GM12878 (cell line): Measurements from ENCODE around the gene TAS2R46. TPM values are rescaled to one million over a fixed set of nuclear protein-coding genes. Genes with fewer than 3 reads are reported as not detected.

ENCODE experiments used
- EZH2 ChIP-seq: IDR thresholded peaks from 2 replicates; pipeline ENCODE4 v1.6.1; 2012; ENCODE audit warnings: low read depth, mild to moderate bottlenecking, control low read depth, inconsistent platforms, low read length, borderline replicate concordance; ENCODE audit not compliant: control insufficient read depth
- MTA2 ChIP-seq: fragments of 450-650 bp; IDR thresholded peaks from 2 replicates; pipeline ENCODE4 v1.6.1; 2016; ENCODE audit warnings: low read depth, mild to moderate bottlenecking, moderate library complexity
- NFYB ChIP-seq: IDR thresholded peaks from 2 replicates; pipeline ENCODE4 v1.6.1; 2011; ENCODE audit warnings: low read depth, mild to moderate bottlenecking, low read length, improper control_type of control experiment, moderate library complexity; ENCODE audit not compliant: insufficient read depth
- NKRF ChIP-seq: fragments of 450-650 bp; conservative IDR thresholded peaks from 2 replicates; pipeline ENCODE4 v1.6.1; 2017; ENCODE audit warnings: mild to moderate bottlenecking, moderate library complexity
- NRF1 ChIP-seq: conservative IDR thresholded peaks from 2 replicates; pipeline ENCODE4 v1.6.1; 2011; ENCODE audit warnings: mild to moderate bottlenecking, low read depth, low read length, improper control_type of control experiment
- PKNOX1 ChIP-seq: fragments of 450-650 bp; IDR thresholded peaks from 2 replicates; pipeline ENCODE4 v1.6.1; 2016; ENCODE audit warnings: mild to moderate bottlenecking
- SUZ12 ChIP-seq: fragments of 200-600 bp; sonication (generic); IDR thresholded peaks from one replicate; pipeline ENCODE4 v1.6.1; 2018; ENCODE audit warnings: antibody characterized with exemption, mild to moderate bottlenecking; ENCODE audit not compliant: unreplicated experiment
- TBL1XR1 ChIP-seq: IDR thresholded peaks from 2 replicates; pipeline ENCODE4 v1.6.1; 2012; ENCODE audit warnings: low read depth, low read length, improper control_type of control experiment
- polyA plus RNA-seq, 11 experiments: library from polyadenylated mRNA; depleted of rRNA in 4 of 11; unstranded in 6 of 11; stranded (reverse) in 5 of 11; fragments of >200 nt; fragmentation: Nextera tagmentation in 4 of 11; fragmentation: Illumina TruSeq in 1 of 11; extraction: Ambion mirVana in 4 of 11; extraction: Trizol in 1 of 11; gene quantifications; 1 replicate in 1 of 11; 2 replicates in 10 of 11; pipeline versions ENCODE4 v1.2.1 to v1.2.3, GENCODE V29; 2011 to 2016; ENCODE audit warnings: inconsistent platforms in 2 of 11, missing spikeins in 2 of 11, low read depth in 1 of 11
- small RNA-seq: library from RNA; depleted of rRNA; stranded (forward); fragments of <200 nt; gene quantifications from one replicate; pipeline ENCODE3, GENCODE V24; 2014
- total RNA-seq, 4 experiments: library from RNA; depleted of rRNA in 3 of 4; stranded (reverse); fragments of >200 nt in 3 of 4; fragmentation: Illumina TruSeq in 1 of 4; extraction: Trizol in 1 of 4; gene quantifications; 2 replicates each; pipeline versions ENCODE4 v1.2.1 to v1.2.3, GENCODE V29; 2013 to 2021

TAS2R46 gene
- total and polyA plus RNA-seq, 10 of the 15 experiments (the other 5 are each of a cell fraction or from before 2014, with no cell fraction given), result 0.07 to 3.8 (median 0.55) TPM; not detected in 2

DNA sequence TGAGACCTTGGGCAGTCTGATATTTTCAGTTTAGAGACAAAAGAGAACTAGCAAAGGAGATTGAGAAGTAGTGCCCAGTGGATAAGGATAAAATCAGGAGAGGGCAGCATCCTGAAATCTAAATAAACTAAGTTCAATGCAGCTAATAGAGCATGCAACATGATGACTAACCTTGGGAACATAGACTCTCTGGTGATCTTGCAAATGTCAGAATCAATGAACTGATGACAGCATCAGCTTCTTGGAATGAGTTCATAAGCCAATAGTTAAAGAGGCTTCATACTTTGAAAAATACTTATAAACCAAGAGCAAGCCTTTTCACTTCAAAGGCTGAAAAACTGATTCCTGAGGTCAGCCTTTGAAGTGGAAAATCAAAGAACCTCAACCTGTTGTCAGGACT, 47.9 kb downstream of the TAS2R46 start (continued):
- TF ChIP-seq NKRF (no peak), MTA2 (no peak), PKNOX1 (no peak), EZH2 (no peak), TBL1XR1 (no peak), NFYB (no peak), SUZ12 (no peak), NRF1 (no peak)

Small RNA genes lying within 50 kb of the gene (small RNA-seq; reads per million reads assigned to genes)
- not detected for gene AC018630.1

Other genes with a start within 250 kb of the TAS2R46 start
Only the 7 nearest of the 16 such genes appear.
- gene TAS2R50, start 75.4 kb downstream of the TAS2R46 start, total RNA-seq (2014; rRNA removed), result 3.2 and 3.4 TPM in 2 replicates
- 2.8 and 3.1 TPM in 2 replicates for gene TAS2R50, start 75.4 kb downstream of the TAS2R46 start, total RNA-seq (2014; rRNA removed; fragmentation: Illumina TruSeq; extraction: Trizol)
- 0.74 and 1.6 TPM in 2 replicates for gene TAS2R50, start 75.4 kb downstream of the TAS2R46 start, total RNA-seq (2021)
- gene TAS2R50, start 75.4 kb downstream of the TAS2R46 start, polyA plus RNA-seq (2011; rRNA removed), result 0.69 and 0.78 TPM in 2 replicates
- not detected in 2 replicates for gene TAS2R50, start 75.4 kb downstream of the TAS2R46 start, polyA plus RNA-seq (2014; fragmentation: Illumina TruSeq; extraction: Trizol)
- not detected for gene TAS2R50, start 75.4 kb downstream of the TAS2R46 start, polyA plus RNA-seq (2014; fragmentation: Nextera tagmentation; extraction: Ambion mirVana)
- 0.13 TPM in 1 of 2 replicates, not detected in the other for gene TAS2R50, start 75.4 kb downstream of the TAS2R46 start, polyA plus RNA-seq (2014; rRNA removed)
- under 1 TPM in 1 of 2 experiments, not detected in 1; 0.33 TPM for gene TAS2R50, start 75.4 kb downstream of the TAS2R46 start, polyA plus RNA-seq (2016; fragmentation: Nextera tagmentation; extraction: Ambion mirVana)
- gene TAS2R20, start 64.0 kb downstream of the TAS2R46 start, total RNA-seq (2014; rRNA removed), result 3.9 and 4.6 TPM in 2 replicates
- 3.4 and 4.1 TPM in 2 replicates for gene TAS2R20, start 64.0 kb downstream of the TAS2R46 start, total RNA-seq (2014; rRNA removed; fragmentation: Illumina TruSeq; extraction: Trizol)
- gene TAS2R20, start 64.0 kb downstream of the TAS2R46 start, total RNA-seq (2021), result 1.2 and 1.9 TPM in 2 replicates
- 1.8 and 2.5 TPM in 2 replicates for gene TAS2R20, start 64.0 kb downstream of the TAS2R46 start, polyA plus RNA-seq (2011; rRNA removed)
- 0.78 and 1.4 TPM in 2 replicates for gene TAS2R20, start 64.0 kb downstream of the TAS2R46 start, polyA plus RNA-seq (2014; fragmentation: Illumina TruSeq; extraction: Trizol)
- under 1 TPM; 0.07 to 0.19 TPM for gene TAS2R20, start 64.0 kb downstream of the TAS2R46 start, polyA plus RNA-seq (2014; fragmentation: Nextera tagmentation; extraction: Ambion mirVana)
- 0.53 and 1.2 TPM in 2 replicates for gene TAS2R20, start 64.0 kb downstream of the TAS2R46 start, polyA plus RNA-seq (2014; rRNA removed)
- under 1 TPM; 0.09 to 0.23 TPM for gene TAS2R20, start 64.0 kb downstream of the TAS2R46 start, polyA plus RNA-seq (2016; fragmentation: Nextera tagmentation; extraction: Ambion mirVana)
- 5.2 and 8.0 TPM in 2 replicates for gene TAS2R19, start 39.7 kb downstream of the TAS2R46 start, total RNA-seq (2014; rRNA removed)
- gene TAS2R19, start 39.7 kb downstream of the TAS2R46 start, total RNA-seq (2014; rRNA removed; fragmentation: Illumina TruSeq; extraction: Trizol), result 6.9 and 8.3 TPM in 2 replicates
- gene TAS2R19, start 39.7 kb downstream of the TAS2R46 start, total RNA-seq (2021), result 1.4 and 2.7 TPM in 2 replicates
- gene TAS2R19, start 39.7 kb downstream of the TAS2R46 start, polyA plus RNA-seq (2011; rRNA removed), result 1.6 and 1.7 TPM in 2 replicates
- gene TAS2R19, start 39.7 kb downstream of the TAS2R46 start, polyA plus RNA-seq (2014; fragmentation: Illumina TruSeq; extraction: Trizol), result 0.46 and 0.48 TPM in 2 replicates
- gene TAS2R19, start 39.7 kb downstream of the TAS2R46 start, polyA plus RNA-seq (2014; fragmentation: Nextera tagmentation; extraction: Ambion mirVana), result under 1 TPM; 0.16 to 0.18 TPM
- 0.10 and 0.32 TPM in 2 replicates for gene TAS2R19, start 39.7 kb downstream of the TAS2R46 start, polyA plus RNA-seq (2014; rRNA removed)
- under 1 TPM in 1 of 2 experiments, not detected in 1; 0.20 TPM for gene TAS2R19, start 39.7 kb downstream of the TAS2R46 start, polyA plus RNA-seq (2016; fragmentation: Nextera tagmentation; extraction: Ambion mirVana)
- gene TAS2R31, start 30.9 kb downstream of the TAS2R46 start, total RNA-seq (2014; rRNA removed), result 3.4 and 6.2 TPM in 2 replicates
- gene TAS2R31, start 30.9 kb downstream of the TAS2R46 start, total RNA-seq (2014; rRNA removed; fragmentation: Illumina TruSeq; extraction: Trizol), result 4.9 and 6.9 TPM in 2 replicates
- gene TAS2R31, start 30.9 kb downstream of the TAS2R46 start, total RNA-seq (2021), result 2.7 and 2.9 TPM in 2 replicates
- gene TAS2R31, start 30.9 kb downstream of the TAS2R46 start, polyA plus RNA-seq (2011; rRNA removed), result 1.2 and 2.7 TPM in 2 replicates
- gene TAS2R31, start 30.9 kb downstream of the TAS2R46 start, polyA plus RNA-seq (2014; fragmentation: Illumina TruSeq; extraction: Trizol), result 0.84 TPM in 1 of 2 replicates, not detected in the other
- under 1 TPM; 0.09 to 0.71 TPM for gene TAS2R31, start 30.9 kb downstream of the TAS2R46 start, polyA plus RNA-seq (2014; fragmentation: Nextera tagmentation; extraction: Ambion mirVana)
- gene TAS2R31, start 30.9 kb downstream of the TAS2R46 start, polyA plus RNA-seq (2014; rRNA removed), result 0.40 and 0.46 TPM in 2 replicates
- gene TAS2R31, start 30.9 kb downstream of the TAS2R46 start, polyA plus RNA-seq (2016; fragmentation: Nextera tagmentation; extraction: Ambion mirVana), result under 1 TPM; 0.33 to 0.68 TPM
- 2.1 TPM in 2 replicates for gene TAS2R43, start 30.0 kb upstream of the TAS2R46 start, total RNA-seq (2014; rRNA removed)
- 2.1 and 2.7 TPM in 2 replicates for gene TAS2R43, start 30.0 kb upstream of the TAS2R46 start, total RNA-seq (2014; rRNA removed; fragmentation: Illumina TruSeq; extraction: Trizol)
- gene TAS2R43, start 30.0 kb upstream of the TAS2R46 start, total RNA-seq (2021), result 0.45 and 0.80 TPM in 2 replicates
- gene TAS2R43, start 30.0 kb upstream of the TAS2R46 start, polyA plus RNA-seq (2011; rRNA removed), result 0.39 and 0.81 TPM in 2 replicates
- 0.09 TPM in 1 of 2 replicates, not detected in the other for gene TAS2R43, start 30.0 kb upstream of the TAS2R46 start, polyA plus RNA-seq (2014; fragmentation: Illumina TruSeq; extraction: Trizol)
- not detected for gene TAS2R43, start 30.0 kb upstream of the TAS2R46 start, polyA plus RNA-seq (2014; fragmentation: Nextera tagmentation; extraction: Ambion mirVana)
- gene TAS2R43, start 30.0 kb upstream of the TAS2R46 start, polyA plus RNA-seq (2014; rRNA removed), result not detected in 2 replicates
- not detected for gene TAS2R43, start 30.0 kb upstream of the TAS2R46 start, polyA plus RNA-seq (2016; fragmentation: Nextera tagmentation; extraction: Ambion mirVana)
- gene TAS2R30, start 72.3 kb upstream of the TAS2R46 start, total RNA-seq (2014; rRNA removed), result 5.8 and 6.9 TPM in 2 replicates
- 5.9 and 7.3 TPM in 2 replicates for gene TAS2R30, start 72.3 kb upstream of the TAS2R46 start, total RNA-seq (2014; rRNA removed; fragmentation: Illumina TruSeq; extraction: Trizol)
- 2.0 and 2.3 TPM in 2 replicates for gene TAS2R30, start 72.3 kb upstream of the TAS2R46 start, total RNA-seq (2021)
- 0.54 and 1.1 TPM in 2 replicates for gene TAS2R30, start 72.3 kb upstream of the TAS2R46 start, polyA plus RNA-seq (2011; rRNA removed)
- 0.09 TPM in 1 of 2 replicates, not detected in the other for gene TAS2R30, start 72.3 kb upstream of the TAS2R46 start, polyA plus RNA-seq (2014; fragmentation: Illumina TruSeq; extraction: Trizol)
- not detected for gene TAS2R30, start 72.3 kb upstream of the TAS2R46 start, polyA plus RNA-seq (2014; fragmentation: Nextera tagmentation; extraction: Ambion mirVana)
- 0.25 TPM in 1 of 2 replicates, not detected in the other for gene TAS2R30, start 72.3 kb upstream of the TAS2R46 start, polyA plus RNA-seq (2014; rRNA removed)
- under 1 TPM; 0.09 to 0.25 TPM for gene TAS2R30, start 72.3 kb upstream of the TAS2R46 start, polyA plus RNA-seq (2016; fragmentation: Nextera tagmentation; extraction: Ambion mirVana)
- 7.7 and 8.7 TPM in 2 replicates for gene SMIM10L1, start 108.9 kb upstream of the TAS2R46 start, total RNA-seq (2014; rRNA removed)
- 7.4 and 7.6 TPM in 2 replicates for gene SMIM10L1, start 108.9 kb upstream of the TAS2R46 start, total RNA-seq (2014; rRNA removed; fragmentation: Illumina TruSeq; extraction: Trizol)
- gene SMIM10L1, start 108.9 kb upstream of the TAS2R46 start, total RNA-seq (2021), result 8.4 and 8.9 TPM in 2 replicates
- 7.0 and 11.2 TPM in 2 replicates for gene SMIM10L1, start 108.9 kb upstream of the TAS2R46 start, polyA plus RNA-seq (2011; rRNA removed)
- gene SMIM10L1, start 108.9 kb upstream of the TAS2R46 start, polyA plus RNA-seq (2014; fragmentation: Illumina TruSeq; extraction: Trizol), result 6.8 and 8.3 TPM in 2 replicates
- gene SMIM10L1, start 108.9 kb upstream of the TAS2R46 start, polyA plus RNA-seq (2014; fragmentation: Nextera tagmentation; extraction: Ambion mirVana), result 1 to 10 TPM; 3.3 to 4.4 TPM
- gene SMIM10L1, start 108.9 kb upstream of the TAS2R46 start, polyA plus RNA-seq (2014; rRNA removed), result 9.8 and 10.5 TPM in 2 replicates
- 1 to 10 TPM; 9.1 to 9.4 TPM for gene SMIM10L1, start 108.9 kb upstream of the TAS2R46 start, polyA plus RNA-seq (2016; fragmentation: Nextera tagmentation; extraction: Ambion mirVana)